ENCODE measurements around the gene SCN2B. TPM values are rescaled to one million over a fixed set of nuclear protein-coding genes. Genes with fewer than 3 reads are reported as not detected.

SCN2B gene
- total and polyA plus RNA-seq, 2 of the 13 experiments (the other 11 are each of a cell fraction or from before 2014, with no cell fraction given), result 0.01 to 0.02 TPM

GRCh38 chr11:118194835-118195627, 18.6 kb upstream of the SCN2B start (continued):
- TF ChIP-seq NFKBIZ (CRISPR knock-in tag; IDR thresholded peaks at IDR 0.05), result 0 out of 2 replicates have a peak, but pooled peaks have one; percentile 49
- no peak for TF ChIP-seq TERF1 (CRISPR knock-in tag; IDR thresholded peaks at IDR 0.05)
- peak; percentile 78 for TF ChIP-seq PITX1 (CRISPR knock-in tag; IDR thresholded peaks at IDR 0.05)
- peak; percentile 68 for TF ChIP-seq IKZF5 (CRISPR knock-in tag; IDR thresholded peaks at IDR 0.05)
- TF ChIP-seq ZFP37 (CRISPR knock-in tag; IDR thresholded peaks at IDR 0.05; ENCODE audit: borderline replicate concordance), result no peak
- TF ChIP-seq ZBTB49 (CRISPR knock-in tag; IDR thresholded peaks at IDR 0.05; ENCODE audit: borderline replicate concordance), result no peak
- no peak for TF ChIP-seq ZNF44 (CRISPR knock-in tag; IDR thresholded peaks at IDR 0.05)
- peak; percentile 60; the same call in 1 of the 2 replicates for TF ChIP-seq HNF4A (CRISPR knock-in tag; IDR thresholded peaks at IDR 0.05)
- peak; percentile 82 for TF ChIP-seq ZNF331 (CRISPR knock-in tag; IDR thresholded peaks at IDR 0.05)
- 0 out of 2 replicates have a peak, but pooled peaks have one; percentile 24 for TF ChIP-seq ZNF34 (CRISPR knock-in tag; IDR thresholded peaks at IDR 0.05; ENCODE audit: borderline replicate concordance)
- peak; percentile 86 for TF ChIP-seq TEAD3 (CRISPR knock-in tag; optimal IDR thresholded peaks at IDR 0.05; ENCODE audit: borderline replicate concordance)
- TF ChIP-seq ZNF382 (CRISPR knock-in tag; IDR thresholded peaks at IDR 0.05; ENCODE audit: borderline replicate concordance), result no peak
- no peak for TF ChIP-seq ZBTB42 (CRISPR knock-in tag; IDR thresholded peaks at IDR 0.05)
- no peak for TF ChIP-seq ZBTB2 (CRISPR knock-in tag; IDR thresholded peaks at IDR 0.05; ENCODE audit: low read depth)
- TF ChIP-seq ZBTB38 (CRISPR knock-in tag; IDR thresholded peaks at IDR 0.05), result peak; percentile 71
- TF ChIP-seq MXI1 (IDR thresholded peaks at IDR 0.05; ENCODE audit: borderline replicate concordance, low read depth, low read length), result peak; percentile 81; the same call in 1 of the 3 replicates
- 0 out of 2 replicates have a peak, but pooled peaks have one; percentile 3 for TF ChIP-seq MAFF (IDR thresholded peaks at IDR 0.05; ENCODE audit: low read depth, low read length)
- peak; percentile 77; the same call in 1 of the 2 replicates for TF ChIP-seq ZNF431 (CRISPR knock-in tag; IDR thresholded peaks at IDR 0.05; ENCODE audit: borderline replicate concordance, low read depth)
- peak; percentile 92 for TF ChIP-seq FOXP4 (CRISPR knock-in tag; IDR thresholded peaks at IDR 0.05)
- TF ChIP-seq CREB1 (IDR thresholded peaks at IDR 0.05), result 0 out of 2 replicates have a peak, but pooled peaks have one; percentile 6
- no peak for TF ChIP-seq CREB1 (CRISPR knock-in tag; IDR thresholded peaks at IDR 0.05)
